H9 (cell line): ENCODE data around the gene DQX1. TPM values are rescaled to one million over a fixed set of nuclear protein-coding genes. Genes with fewer than 3 reads are reported as not detected.

Experiments used
- DNase-seq: peaks from one replicate; pipeline ENCODE4 v3.0.0-alpha.2; 2017
- H2AFZ ChIP-seq: one replicate; pipeline ENCODE4 v1.6.1; 2013; ENCODE audit warnings: mild to moderate bottlenecking, low read length, control low read depth, moderate library complexity
- H2AK5ac ChIP-seq: 2 replicates; pipeline ENCODE4 v1.6.1; 2013; ENCODE audit warnings: low read length, control low read depth, mixed read lengths; ENCODE audit not compliant: insufficient read length
- H2BK120ac ChIP-seq: one replicate; pipeline ENCODE4 v1.6.1; 2013; ENCODE audit warnings: low read depth, mild to moderate bottlenecking, low read length, control low read depth, inconsistent platforms; ENCODE audit not compliant: poor library complexity, severe bottlenecking
- H2BK12ac ChIP-seq: 2 replicates; pipeline ENCODE4 v1.6.1; 2013; ENCODE audit warnings: low read length, control low read depth, mixed read lengths, low read depth; ENCODE audit not compliant: insufficient read length
- H2BK15ac ChIP-seq: 2 replicates; pipeline ENCODE4 v1.6.1; 2013; ENCODE audit warnings: low read depth, low read length, control low read depth
- H2BK20ac ChIP-seq: one replicate; pipeline ENCODE4 v1.6.1; 2013; ENCODE audit warnings: low read depth, mild to moderate bottlenecking, low read length, control low read depth, inconsistent platforms; ENCODE audit not compliant: poor library complexity, severe bottlenecking
- H2BK5ac ChIP-seq: 2 replicates; pipeline ENCODE4 v1.6.1; 2013; ENCODE audit warnings: low read length, control low read depth, mixed read lengths; ENCODE audit not compliant: insufficient read length
- H3K14ac ChIP-seq: 2 replicates; pipeline ENCODE4 v1.6.1; 2013; ENCODE audit warnings: low read length, control low read depth; ENCODE audit not compliant: insufficient read depth
- H3K18ac ChIP-seq: 2 replicates; pipeline ENCODE4 v1.6.1; 2013; ENCODE audit warnings: low read depth, mild to moderate bottlenecking, mixed read lengths, low read length, control low read depth; ENCODE audit not compliant: insufficient read length
- H3K23ac ChIP-seq: 2 replicates; pipeline ENCODE4 v1.6.1; 2013; ENCODE audit warnings: low read length, control low read depth, mixed read lengths, low read depth; ENCODE audit not compliant: insufficient read length
- H3K23me2 ChIP-seq: 2 replicates; pipeline ENCODE4 v1.6.1; 2013; ENCODE audit warnings: low read depth, mild to moderate bottlenecking, mixed read lengths, low read length, control low read depth; ENCODE audit not compliant: insufficient read length, poor library complexity, severe bottlenecking
- H3K27ac ChIP-seq: 2 replicates; pipeline ENCODE4 v1.5.1; 2013; ENCODE audit warnings: low read length, control low read depth, mixed read lengths, low read depth; ENCODE audit not compliant: insufficient read length
- H3K27me3 ChIP-seq: 2 replicates; pipeline ENCODE4 v1.6.1; 2013; ENCODE audit warnings: low read length, control low read depth, inconsistent platforms; ENCODE audit not compliant: insufficient read depth
- H3K4ac ChIP-seq: 2 replicates; pipeline ENCODE4 v1.6.1; 2013; ENCODE audit warnings: low read depth, mild to moderate bottlenecking, control low read depth, inconsistent platforms, low read length, moderate library complexity
- H3K4me1 ChIP-seq: 2 replicates; pipeline ENCODE4 v1.6.1; 2013; ENCODE audit warnings: low read length, control low read depth, inconsistent platforms; ENCODE audit not compliant: insufficient read depth
- H3K4me2 ChIP-seq: 2 replicates; pipeline ENCODE4 v1.6.1; 2013; ENCODE audit warnings: low read length, control low read depth, mixed read lengths; ENCODE audit not compliant: insufficient read length, insufficient read depth
- H3K56ac ChIP-seq: 2 replicates; pipeline ENCODE4 v1.6.1; 2013; ENCODE audit warnings: low read depth, mild to moderate bottlenecking, mixed read lengths, low read length, control low read depth; ENCODE audit not compliant: insufficient read length
- H3K79me1 ChIP-seq: 2 replicates; pipeline ENCODE4 v1.6.1; 2013; ENCODE audit warnings: low read depth, mild to moderate bottlenecking, moderate library complexity, low read length, control low read depth, inconsistent platforms; ENCODE audit not compliant: insufficient read depth, poor library complexity, severe bottlenecking
- H3K79me2 ChIP-seq: 2 replicates; pipeline ENCODE4 v1.6.1; 2013; ENCODE audit warnings: low read length, control low read depth, inconsistent platforms; ENCODE audit not compliant: insufficient read depth
- H3K9ac ChIP-seq: 2 replicates; pipeline ENCODE4 v1.6.1; 2013; ENCODE audit warnings: low read length, control low read depth, mixed read lengths; ENCODE audit not compliant: insufficient read length; ENCODE audit errors: extremely low read depth
- H3K9me3 ChIP-seq: one replicate; pipeline ENCODE4 v1.6.1; 2013; ENCODE audit warnings: low read depth, low read length, inconsistent platforms; ENCODE audit not compliant: control insufficient read depth
- H3T11ph ChIP-seq: one replicate; pipeline ENCODE4 v1.6.1; 2013; ENCODE audit warnings: mild to moderate bottlenecking, low read length, control low read depth, inconsistent platforms
- H4K20me1 ChIP-seq: one replicate; pipeline ENCODE4 v1.6.1; 2013; ENCODE audit not compliant: control insufficient read depth, insufficient read length, insufficient read depth
- H4K5ac ChIP-seq: 2 replicates; pipeline ENCODE4 v1.6.1; 2013; ENCODE audit warnings: low read depth, mild to moderate bottlenecking, mixed read lengths, low read length, control low read depth; ENCODE audit not compliant: insufficient read length
- H4K8ac ChIP-seq: replicated peaks from 2 replicates; pipeline ENCODE4 v1.6.1; 2013; ENCODE audit warnings: low read length, control low read depth, mixed read lengths, low read depth; ENCODE audit not compliant: insufficient read length
- H4K91ac ChIP-seq: 2 replicates; pipeline ENCODE4 v1.6.1; 2013; ENCODE audit warnings: low read depth, mild to moderate bottlenecking, moderate library complexity, mixed read lengths, low read length, control low read depth; ENCODE audit not compliant: insufficient read length
- H3K27ac Mint-ChIP-seq, 3 experiments: 2 replicates in 2 of 3; 3 replicates in 1 of 3; pipeline ENCODE4 v1.8.0; 2020 to 2021; ENCODE audit warnings: mixed read lengths in 3 of 3, mild to moderate bottlenecking in 1 of 3, moderate library complexity in 1 of 3
- H3K27me3 Mint-ChIP-seq: 2 replicates; pipeline ENCODE4 v1.8.0; 2021; ENCODE audit warnings: low read depth, mild to moderate bottlenecking, moderate library complexity, mixed read lengths
- H3K36me3 Mint-ChIP-seq, 3 experiments: 2 replicates in 2 of 3; 3 replicates in 1 of 3; pipeline ENCODE4 v1.8.0; 2020 to 2021; ENCODE audit warnings: low read depth in 3 of 3, mixed read lengths in 3 of 3; ENCODE audit not compliant: insufficient read depth in 1 of 3
- H3K4me1 Mint-ChIP-seq, 2 experiments: 2 replicates each; pipeline ENCODE4 v1.8.0; 2020; ENCODE audit warnings: mixed read lengths in 2 of 2
- H3K4me3 Mint-ChIP-seq, 2 experiments: 2 replicates in 1 of 2; 3 replicates in 1 of 2; pipeline ENCODE4 v1.8.0; 2020 to 2021; ENCODE audit warnings: mild to moderate bottlenecking in 2 of 2, mixed read lengths in 2 of 2, moderate library complexity in 1 of 2
- H3K9me3 Mint-ChIP-seq, 2 experiments: 2 replicates in 1 of 2; 3 replicates in 1 of 2; pipeline ENCODE4 v1.8.0; 2020; ENCODE audit warnings: mild to moderate bottlenecking in 2 of 2, mixed read lengths in 2 of 2, moderate library complexity in 1 of 2
- CTCF ChIP-seq: fragments of 200-600 bp; sonication (generic); conservative IDR thresholded peaks from 3 replicates; pipeline ENCODE4 v1.8.0; 2021; ENCODE audit warnings: antibody characterized with exemption, mild to moderate bottlenecking
- WGBS: extraction: QIAGEN DNeasy Blood & Tissue Kit; methylation state at CpG from one replicate; pipeline ENCODE4 v1.1.7; 2013; ENCODE audit warnings: missing lambda C conversion rate, low lambda C conversion rate, mixed read lengths; ENCODE audit not compliant: insufficient read length; ENCODE audit errors: extremely low coverage; 5-methylcytosine and 5-hydroxymethylcytosine counted together
- total RNA-seq: library from RNA; stranded (reverse); gene quantifications from 2 replicates; pipeline ENCODE4 v1.2.1, GENCODE V29; 2021

DQX1 gene
- total RNA-seq, 1 experiment from 2014 or later = 0.98 TPM

GRCh38 chr2:74534411-74534810 lies 8.4 kb upstream of the DQX1 start:
- Mint-ChIP-seq H3K4me1 (peaks cover 12 to 14% of the 10 kb centered on the region in 2 experiments), H3K36me3 (peaks cover 0 to 34% (median 24%) of the 10 kb centered on the region in 3 experiments; a peak in 6 of 7 replicates), H3K27me3 (peaks cover 2% of the 10 kb centered on the region; the same call in 1 of the 2 replicates), H3K27ac (no peak overlapping the region), H3K9me3 (no peaks in the 10 kb centered on the region), H3K4me3 (no peak overlapping the region)
- Histone ChIP-seq H3T11ph (no peak overlapping the region), H4K8ac (no peak overlapping the region), H2BK15ac (no peak overlapping the region), H2AK5ac (no peak overlapping the region), H2AFZ (no peak overlapping the region), H3K23ac (no peak overlapping the region), H2BK120ac (no peak overlapping the region), H3K4me2 (no peak overlapping the region), H4K20me1 (no peaks in the 10 kb centered on the region), H3K79me1 (no peaks in the 10 kb centered on the region), H3K4ac (no peak overlapping the region), H3K27me3 (no peaks in the 10 kb centered on the region), H2BK12ac (no peak overlapping the region), H3K14ac (no peak overlapping the region), H2BK5ac (no peak overlapping the region), H3K27ac (no peak overlapping the region), H3K23me2 (peaks cover 9% of the 10 kb centered on the region), H3K56ac (no peak overlapping the region), H3K9ac (no peak overlapping the region), H4K5ac (no peak overlapping the region), H3K79me2 (no peaks in the 10 kb centered on the region), H2BK20ac (no peak overlapping the region), H3K9me3 (no peaks in the 10 kb centered on the region), H3K18ac (no peak overlapping the region), H4K91ac (no peak overlapping the region), H3K4me1 (no peaks in the 10 kb centered on the region)
- no CpG with 5 or more reads among the region's 12 CpGs for WGBS
- no peak for TF ChIP-seq CTCF
- no peak for DNase-seq
